ENCODE results near the gene DNAJC21. TPM values are rescaled to one million over a fixed set of nuclear protein-coding genes. Genes with fewer than 3 reads are reported as not detected.

The DNAJC21 gene
- polyA plus RNA-seq, 3 donors, result 8.5 to 10.2 (median 8.6) TPM

DNA sequence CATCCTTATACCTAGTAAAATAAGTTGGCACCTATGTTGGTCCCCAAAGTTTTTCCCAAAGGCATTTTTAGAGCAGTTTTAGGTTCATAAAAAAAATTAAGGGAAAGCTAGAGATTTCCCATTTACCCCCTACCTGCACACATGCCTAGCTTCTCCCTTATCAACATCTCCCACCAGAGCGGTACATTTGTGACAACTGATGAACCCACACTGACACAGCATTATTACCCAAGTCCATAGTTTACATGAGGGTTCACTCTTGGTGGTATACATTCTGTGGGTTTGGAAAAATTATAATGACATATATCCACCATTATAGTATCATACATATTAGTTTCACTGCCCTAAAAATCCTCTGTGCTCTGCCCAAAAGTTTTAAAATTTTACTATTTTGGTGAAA lies 26.1 kb upstream of the DNAJC21 start:
- Histone ChIP-seq H4K20me1 (ENCODE audit: insufficient read depth, low read length) (no peaks in the 10 kb centered on the region), H3K27me3 (ENCODE audit: control insufficient read depth in 2 of 2, insufficient read depth in 2 of 2, low read length in 2 of 2) (no peaks in the 10 kb centered on the region), H3K36me3 (replicated peaks in 1 of 2; ENCODE audit: control insufficient read depth in 1 of 2, insufficient read depth in 2 of 2, low read length in 2 of 2) (peaks cover 7 to 18% of the 10 kb centered on the region in 2 donors), H2AFZ (ENCODE audit: insufficient read depth, low read depth, low read length, poor library complexity, severe bottlenecking) (no peak overlapping the region), H3K4me3 (replicated peaks in 1 of 3; ENCODE audit: low read depth in 2 of 3, low read length in 3 of 3) (no peak overlapping the region), H3K9me3 (replicated peaks in 1 of 2; ENCODE audit: control insufficient read depth in 1 of 2, insufficient read depth in 1 of 2, low read length in 2 of 2) (no peaks in the 10 kb centered on the region), H3K4me1 (ENCODE audit: control insufficient read depth in 1 of 2, insufficient read depth in 2 of 2, low read length in 2 of 2) (no peaks in the 10 kb centered on the region), H3K27ac (ENCODE audit: low read depth in 1 of 2, low read length in 2 of 2) (no peak overlapping the region), H3K4me2 (replicated peaks; ENCODE audit: extremely low read depth, low read length, poor library complexity, severe bottlenecking) (no peak overlapping the region), H3K9ac (ENCODE audit: insufficient read depth, low read length, poor library complexity, severe bottlenecking) (no peak overlapping the region), H3K79me2 (ENCODE audit: insufficient read depth, low read length) (no peaks in the 10 kb centered on the region)
- Mint-ChIP-seq H3K27ac (no peak overlapping the region), H3K4me3 (no peak overlapping the region), H3K9me3 (no peaks in the 10 kb centered on the region), H3K36me3 (peaks cover 14 to 21% of the 10 kb centered on the region in 2 donors), H3K27me3 (ENCODE audit: low read depth in 3 of 3) (no peaks in the 10 kb centered on the region), H3K4me1 (peaks cover 2% of the 10 kb centered on the region)
- WGBS (ENCODE audit: insufficient coverage), result no CpG with 5 or more reads among the region's 1 CpG
- no peak for TF ChIP-seq CTCF (IDR thresholded peaks at IDR 0.05)
- DNase-seq, result no peak
- intact Hi-C loops (cut with micrococcal nuclease), result no loop called here

- H3K4me2 ChIP-seq (replicated peaks; ENCODE audit: extremely low read depth, low read length, poor library complexity, severe bottlenecking), result no peak overlapping the region
- Mint-ChIP-seq H3K4me3 (no peak overlapping the region), H3K36me3 (peaks cover 32 to 42% of the 10 kb centered on the region in 2 donors), H3K27ac (no peak overlapping the region), H3K4me1 (peaks cover 2% of the 10 kb centered on the region), H3K9me3 (no peaks in the 10 kb centered on the region), H3K27me3 (ENCODE audit: low read depth in 3 of 3) (no peaks in the 10 kb centered on the region)
- no peaks in the 10 kb centered on the region for H3K4me1 ChIP-seq (ENCODE audit: control insufficient read depth in 1 of 2, insufficient read depth in 2 of 2, low read length in 2 of 2)
- H3K79me2 ChIP-seq (ENCODE audit: insufficient read depth, low read length), result no peaks in the 10 kb centered on the region
- no peak overlapping the region for H3K4me3 ChIP-seq (replicated peaks in 1 of 3; ENCODE audit: low read depth in 2 of 3, low read length in 3 of 3)
- no peak for TF ChIP-seq CTCF (IDR thresholded peaks at IDR 0.05)
- intact Hi-C loops (cut with micrococcal nuclease), result no loop called here
- H2AFZ ChIP-seq (ENCODE audit: insufficient read depth, low read depth, low read length, poor library complexity, severe bottlenecking), result no peak overlapping the region
- no peaks in the 10 kb centered on the region for H3K27me3 ChIP-seq (ENCODE audit: control insufficient read depth in 2 of 2, insufficient read depth in 2 of 2, low read length in 2 of 2)
- H3K9ac ChIP-seq (ENCODE audit: insufficient read depth, low read length, poor library complexity, severe bottlenecking), result no peak overlapping the region
- DNase-seq, result no peak
- no peak overlapping the region for H3K27ac ChIP-seq (ENCODE audit: low read depth in 1 of 2, low read length in 2 of 2)
- no peaks in the 10 kb centered on the region for H3K9me3 ChIP-seq (replicated peaks in 1 of 2; ENCODE audit: control insufficient read depth in 1 of 2, insufficient read depth in 1 of 2, low read length in 2 of 2)
- H3K36me3 ChIP-seq (replicated peaks in 1 of 2; ENCODE audit: control insufficient read depth in 1 of 2, insufficient read depth in 2 of 2, low read length in 2 of 2), result peaks cover 20 to 39% of the 10 kb centered on the region in 2 donors
- no CpG with 5 or more reads among the region's 2 CpGs for WGBS (ENCODE audit: insufficient coverage)
- H4K20me1 ChIP-seq (ENCODE audit: insufficient read depth, low read length), result no peaks in the 10 kb centered on the region
Measured at GRCh38 chr5:34905564-34905963, 23.8 kb upstream of the DNAJC21 start.

Data from CD14-positive monocyte (primary cell).